Muscle layer of duodenum (tissue), 2 donors: ENCODE results near the gene SNTG2.

Source experiments
- H3K27ac ChIP-seq: one replicate; pipeline ENCODE4 v1.7.0; 2013; ENCODE audit warnings: mild to moderate bottlenecking, low read length
- H3K27me3 ChIP-seq: one replicate; pipeline ENCODE4 v1.7.0; 2013; ENCODE audit warnings: low read depth, mild to moderate bottlenecking, control low read depth, low read length
- H3K36me3 ChIP-seq, 2 donors: one replicate each; pipeline ENCODE4 v1.7.0; 2013; ENCODE audit warnings: low read length in 2 of 2, control low read depth in 1 of 2, mild to moderate bottlenecking in 1 of 2; ENCODE audit not compliant: insufficient read depth in 2 of 2, control insufficient read depth in 1 of 2
- H3K4me1 ChIP-seq, 2 donors: one replicate each; pipeline ENCODE4 v1.7.0; 2013; ENCODE audit warnings: low read length in 2 of 2, mild to moderate bottlenecking in 2 of 2, control low read depth in 1 of 2, moderate library complexity in 1 of 2; ENCODE audit not compliant: insufficient read depth in 2 of 2, control insufficient read depth in 1 of 2
- H3K4me3 ChIP-seq, 2 donors: one replicate each; pipeline ENCODE4 v1.7.0; 2013; ENCODE audit warnings: low read length in 2 of 2, low read depth in 1 of 2, mild to moderate bottlenecking in 1 of 2
- H3K9me3 ChIP-seq, 2 donors: one replicate each; pipeline ENCODE4 v1.7.0; 2013; ENCODE audit warnings: low read length in 2 of 2, control low read depth in 1 of 2, mild to moderate bottlenecking in 1 of 2; ENCODE audit not compliant: control insufficient read depth in 1 of 2
- donor health status: healthy.

Gene SNTG2

DNA sequence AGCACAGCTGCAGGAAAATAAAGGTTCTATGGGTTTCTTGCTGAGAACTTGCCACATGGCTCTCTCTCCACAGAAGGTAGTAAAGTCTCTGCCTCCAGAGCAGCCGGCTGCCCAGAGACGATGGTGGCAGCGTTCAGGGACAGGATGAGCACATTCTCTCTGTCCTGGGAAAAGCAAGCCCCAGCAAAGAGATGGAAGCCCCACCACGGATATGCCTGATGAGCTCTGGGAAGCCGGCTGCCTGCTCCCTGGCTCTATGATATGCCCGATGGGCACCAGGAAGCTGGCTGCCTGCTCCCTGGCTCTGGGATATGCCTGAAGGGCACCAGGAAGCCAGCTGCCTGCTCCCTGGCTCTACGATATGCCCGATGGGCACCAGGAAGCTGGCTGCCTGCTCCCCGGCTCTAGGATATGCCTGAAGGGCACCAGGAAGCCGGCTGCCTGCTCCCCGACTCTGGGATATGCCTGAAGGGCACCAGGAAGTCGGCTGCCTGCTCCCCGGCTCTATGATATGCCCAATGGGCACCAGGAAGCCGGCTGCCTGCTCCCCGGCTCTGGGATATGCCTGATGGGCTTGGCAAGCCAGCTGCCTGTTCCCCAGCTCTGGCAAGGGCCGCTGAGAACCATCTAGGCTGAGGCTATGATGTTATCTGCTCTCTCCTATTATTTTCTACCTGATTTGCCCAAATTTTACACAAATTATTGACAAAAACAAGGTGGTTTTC lies 21.5 kb upstream of the SNTG2 start:
- Histone ChIP-seq H3K4me1 (no peaks in the 10 kb centered on the region), H3K36me3 (no peaks in the 10 kb centered on the region), H3K27me3 (no peaks in the 10 kb centered on the region), H3K9me3 (peaks cover 0 to 3% of the 10 kb centered on the region in 2 donors), H3K4me3 (no peak overlapping the region), H3K27ac (no peak overlapping the region)

- Histone ChIP-seq H3K27me3 (no peaks in the 10 kb centered on the region), H3K4me1 (no peaks in the 10 kb centered on the region), H3K9me3 (peaks cover 0 to 3% of the 10 kb centered on the region in 2 donors)
Observed at GRCh38 chr2:929925-930324, 20.7 kb upstream of the SNTG2 start.

DNA sequence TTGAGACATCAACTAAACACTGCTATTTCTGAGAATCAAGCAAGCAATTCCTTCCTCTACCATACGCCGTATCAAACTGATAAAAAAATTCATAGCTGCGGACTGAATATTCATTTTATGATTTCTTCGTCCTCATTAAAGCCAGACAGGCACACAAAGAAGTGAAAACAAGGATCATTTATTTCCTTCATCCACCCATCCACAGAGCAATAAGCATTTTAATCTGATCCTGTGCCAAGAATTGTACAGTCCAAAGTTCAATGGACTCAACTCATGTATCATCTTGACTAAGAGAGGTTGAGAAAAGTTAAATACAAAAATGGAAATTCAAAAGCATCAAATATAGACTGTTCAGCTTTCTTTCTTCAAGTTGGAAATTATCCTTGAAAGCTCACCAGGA lies 19.7 kb upstream of the SNTG2 start:
- no peaks in the 10 kb centered on the region for H3K4me1 ChIP-seq
- H3K27me3 ChIP-seq = no peaks in the 10 kb centered on the region
- peaks cover 0 to 3% of the 10 kb centered on the region in 2 donors for H3K9me3 ChIP-seq
- no peak overlapping the region for H3K27ac ChIP-seq
- no peaks in the 10 kb centered on the region for H3K36me3 ChIP-seq
- no peak overlapping the region for H3K4me3 ChIP-seq

More at GRCh38 chr2:929925-930324, 20.7 kb upstream of the SNTG2 start:
- Histone ChIP-seq H3K4me3 (no peak overlapping the region), H3K27ac (no peak overlapping the region), H3K36me3 (no peaks in the 10 kb centered on the region)

- Histone ChIP-seq H3K27me3 (no peaks in the 10 kb centered on the region), H3K4me1 (no peaks in the 10 kb centered on the region), H3K27ac (no peak overlapping the region)
Observed at GRCh38 chr2:932320-933115, 18.1 kb upstream of the SNTG2 start.

GRCh38 chr2:933734-934295 lies 16.8 kb upstream of the SNTG2 start:
- Histone ChIP-seq H3K4me3 (no peak overlapping the region), H3K27me3 (no peaks in the 10 kb centered on the region), H3K27ac (no peak overlapping the region), H3K9me3 (no peaks in the 10 kb centered on the region), H3K4me1 (no peaks in the 10 kb centered on the region), H3K36me3 (no peaks in the 10 kb centered on the region)

More at GRCh38 chr2:932320-933115, 18.1 kb upstream of the SNTG2 start:
- no peaks in the 10 kb centered on the region for H3K9me3 ChIP-seq
- H3K4me3 ChIP-seq = no peak overlapping the region
- H3K36me3 ChIP-seq = no peaks in the 10 kb centered on the region

DNA sequence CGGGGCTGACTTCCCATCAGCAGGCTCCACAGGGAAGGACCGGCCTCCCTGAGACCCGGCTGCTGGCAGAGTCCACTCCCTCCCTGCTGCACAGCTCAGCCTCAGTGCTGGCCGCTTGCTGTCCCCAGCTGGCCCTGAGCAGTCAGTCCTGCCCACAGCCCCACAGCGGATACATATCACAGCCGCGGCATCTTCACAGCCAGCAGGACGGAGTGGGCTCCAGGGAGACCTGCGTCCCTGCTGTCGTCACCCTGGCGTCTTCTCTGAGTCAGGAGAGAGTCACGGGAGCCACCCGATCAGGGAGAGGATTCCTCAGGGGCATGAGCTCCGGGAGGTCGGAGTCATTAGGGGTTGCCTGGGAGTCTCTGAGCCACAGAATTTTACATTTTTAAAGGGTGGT lies 13.1 kb upstream of the SNTG2 start:
- no peak overlapping the region for H3K27ac ChIP-seq
- H3K36me3 ChIP-seq = no peaks in the 10 kb centered on the region
- no peak overlapping the region for H3K4me3 ChIP-seq
- H3K9me3 ChIP-seq = no peaks in the 10 kb centered on the region
- H3K27me3 ChIP-seq = no peaks in the 10 kb centered on the region
- no peaks in the 10 kb centered on the region for H3K4me1 ChIP-seq

DNA sequence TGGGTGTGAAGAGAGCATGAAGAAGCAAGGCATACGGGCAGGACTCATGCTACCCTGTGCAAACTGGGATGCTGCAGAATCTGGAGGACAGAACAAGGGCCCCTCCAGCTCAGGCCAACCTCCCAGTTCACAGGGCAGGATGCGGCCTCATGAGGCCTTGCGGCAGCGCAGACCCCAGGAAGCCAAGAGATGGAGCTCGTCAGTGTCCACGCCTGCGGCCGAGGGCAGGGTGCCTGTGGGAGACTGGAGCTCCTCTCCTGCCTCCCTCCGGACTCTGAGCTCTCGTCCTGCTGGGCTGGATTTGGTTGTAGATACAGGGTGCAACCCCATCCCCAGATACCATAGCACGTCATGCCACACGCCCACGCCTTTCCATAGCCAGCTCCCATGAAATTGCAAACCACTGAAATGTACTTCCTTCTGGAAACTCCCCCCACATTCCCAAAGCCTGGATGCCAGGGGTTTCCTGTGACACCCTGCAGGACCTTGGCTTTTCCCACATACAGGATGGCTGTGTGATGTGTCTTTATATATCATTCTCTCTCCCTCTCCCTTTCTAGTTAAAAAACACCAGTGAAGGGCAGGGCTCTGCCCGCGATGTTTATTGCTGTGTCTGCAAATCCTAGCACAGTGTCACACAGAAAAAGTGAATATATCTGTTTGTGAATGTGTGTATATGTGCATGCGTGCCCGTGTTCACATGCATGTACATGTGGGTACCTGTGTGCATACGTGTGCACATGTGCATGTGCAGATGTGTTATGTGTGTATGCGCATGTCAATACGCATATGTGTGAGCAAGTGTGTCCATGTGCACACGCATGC lies 12.3 kb upstream of the SNTG2 start:
- Histone ChIP-seq H3K4me3 (no peak overlapping the region), H3K4me1 (no peaks in the 10 kb centered on the region), H3K27ac (no peak overlapping the region), H3K9me3 (no peaks in the 10 kb centered on the region), H3K27me3 (no peaks in the 10 kb centered on the region), H3K36me3 (no peaks in the 10 kb centered on the region)

DNA sequence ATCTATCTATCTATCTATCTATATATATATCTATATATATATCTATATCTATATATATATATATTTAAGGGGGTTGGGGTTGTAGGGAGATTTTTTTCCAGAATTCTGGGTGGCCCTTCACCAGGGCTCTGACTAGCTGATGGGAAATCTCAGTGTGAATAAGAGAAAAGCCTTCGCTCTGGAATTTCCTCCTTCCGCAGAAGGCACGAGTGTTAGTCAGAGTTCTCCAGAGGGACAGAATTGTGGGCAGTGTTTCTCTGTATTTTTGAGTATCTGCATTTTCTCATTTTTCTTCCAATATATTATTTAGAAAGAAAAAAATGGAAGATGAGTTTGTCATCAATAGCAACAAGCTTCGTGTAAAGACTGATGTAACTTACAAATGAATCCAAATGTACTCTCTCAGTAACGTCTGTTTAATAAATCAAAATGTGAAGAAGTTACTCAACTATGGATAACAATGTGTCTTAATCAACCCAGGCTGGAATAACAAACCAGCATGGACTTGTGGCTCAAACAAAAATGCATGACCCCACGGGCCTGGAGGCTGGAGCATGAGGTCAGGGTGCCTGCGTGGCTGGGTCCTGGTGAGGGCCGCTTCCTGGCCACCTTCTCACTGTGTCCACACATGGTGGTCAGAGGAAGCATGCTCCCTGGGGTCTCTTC lies 10.6 kb upstream of the SNTG2 start:
- Histone ChIP-seq H3K27me3 (no peaks in the 10 kb centered on the region), H3K9me3 (peaks cover 8% of the 10 kb centered on the region in 2 donors), H3K4me3 (no peak overlapping the region)

GRCh38 chr2:941871-942270 lies 8.8 kb upstream of the SNTG2 start:
- H3K4me3 ChIP-seq = no peak overlapping the region
- H3K27me3 ChIP-seq = no peaks in the 10 kb centered on the region
- no peaks in the 10 kb centered on the region for H3K4me1 ChIP-seq
- H3K27ac ChIP-seq = no peak overlapping the region
- no peaks in the 10 kb centered on the region for H3K36me3 ChIP-seq
- peaks cover 8 to 10% of the 10 kb centered on the region in 2 donors for H3K9me3 ChIP-seq

More for the DNA sequence above, 10.6 kb upstream of the SNTG2 start:
- no peak overlapping the region for H3K27ac ChIP-seq
- no peaks in the 10 kb centered on the region for H3K4me1 ChIP-seq
- no peaks in the 10 kb centered on the region for H3K36me3 ChIP-seq

GRCh38 chr2:942775-943460 lies 7.7 kb upstream of the SNTG2 start:
- peaks cover 8 to 10% of the 10 kb centered on the region in 2 donors for H3K9me3 ChIP-seq
- H3K36me3 ChIP-seq = no peaks in the 10 kb centered on the region
- H3K27ac ChIP-seq = no peak overlapping the region
- H3K4me3 ChIP-seq = no peak overlapping the region
- H3K4me1 ChIP-seq = no peaks in the 10 kb centered on the region
- H3K27me3 ChIP-seq = no peaks in the 10 kb centered on the region
